Measurements from ENCODE around the gene PRAMEF5. TPM values are rescaled to one million over a fixed set of nuclear protein-coding genes. Genes with fewer than 3 reads are reported as not detected.

Gene PRAMEF5
- total RNA-seq: not detected in 2 replicates

DNA sequence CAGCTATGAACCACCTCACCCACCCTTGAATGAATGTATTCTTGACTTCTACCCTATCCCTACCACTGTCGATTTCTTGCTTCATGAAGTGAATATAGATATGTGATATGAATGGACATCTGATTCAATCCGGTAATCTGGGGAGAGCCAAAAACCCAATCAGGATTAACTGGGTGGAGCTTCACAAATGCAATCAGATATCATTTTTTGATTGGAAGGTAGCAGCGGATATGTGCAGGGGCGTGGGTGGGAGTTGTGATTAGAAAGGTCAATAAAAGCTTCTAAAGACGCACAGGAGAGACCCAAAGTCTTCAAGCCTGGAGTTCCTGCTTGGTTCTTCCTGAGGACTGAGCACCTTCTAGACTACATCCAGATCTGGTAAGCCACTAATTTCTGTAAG, at the start of gene PRAMEF5:
PRAMEF5 (plus strand) TSS at position 301 of the 400 bp plus-strand sequence. CDS start 5,071 bp downstream, outside the sequence.

GRCh38 chr1:13225675-13226204, 28.3 kb upstream of the PRAMEF5 start, which contains the start of gene PRAMEF18:
PRAMEF18 (minus strand) TSS chr1:13226154; CDS start chr1:13226106, 48 bp downstream.

DNA sequence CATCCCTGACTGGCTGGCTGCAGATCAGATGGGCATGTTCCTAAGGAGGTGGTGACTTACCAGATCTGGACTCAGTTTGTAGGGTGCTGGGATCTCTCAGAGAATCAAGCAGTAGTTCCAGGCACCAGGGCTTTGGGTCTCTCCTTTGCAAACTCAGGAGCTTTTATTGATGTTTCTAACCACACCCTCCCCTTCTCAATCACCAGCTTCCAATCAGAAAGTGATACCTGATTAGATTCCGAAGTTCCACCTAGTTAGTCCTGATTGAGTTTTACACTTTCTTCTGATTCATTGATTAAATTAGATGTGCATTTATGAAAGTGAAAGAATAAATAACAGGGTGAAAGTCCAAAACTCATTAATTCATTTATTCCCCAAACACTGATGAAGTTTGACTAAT, 31.0 kb downstream of the PRAMEF5 start, which contains the start of gene PRAMEF8:
PRAMEF8 (minus strand) TSS at position 101 of the 400 bp plus-strand sequence. CDS start 1,046 bp downstream, outside the sequence.

DNA sequence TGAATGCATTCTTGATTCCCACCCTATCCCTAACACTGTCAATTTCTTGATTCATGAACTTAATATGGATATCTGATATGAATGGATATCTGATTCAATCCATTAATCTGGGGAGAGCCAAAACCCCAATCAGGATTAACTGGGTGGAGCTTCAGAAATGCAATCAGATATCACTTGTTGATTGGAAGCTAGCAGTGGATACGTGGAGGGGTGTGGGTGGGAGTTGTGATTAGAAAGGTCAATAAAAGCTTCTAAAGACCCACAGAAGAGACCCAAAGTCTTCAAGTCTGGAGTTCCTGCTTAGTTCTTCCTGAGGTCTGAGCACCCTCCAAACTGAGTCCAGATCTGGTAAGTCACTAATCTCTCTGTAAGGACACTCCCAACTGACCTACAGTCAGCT, 49.2 kb downstream of the PRAMEF5 start, which contains the start of gene PRAMEF33:
PRAMEF33 (plus strand) TSS at position 301 of the 400 bp plus-strand sequence. CDS start 2,416 bp downstream, outside the sequence.

Other genes starting within 250 kb of the PRAMEF5 start
- not detected in 2 replicates for gene PRAMEF27, start 197.6 kb upstream of the PRAMEF5 start, total RNA-seq
- not detected in 2 replicates for gene HNRNPCL3, start 193.4 kb upstream of the PRAMEF5 start, total RNA-seq
- gene PRAMEF25, start 183.4 kb upstream of the PRAMEF5 start, total RNA-seq: not detected in 2 replicates
- gene HNRNPCL2, start 137.3 kb upstream of the PRAMEF5 start, total RNA-seq: not detected in 2 replicates
- gene PRAMEF26, start 98.2 kb upstream of the PRAMEF5 start, total RNA-seq: not detected in 2 replicates
- gene HNRNPCL4, start 88.6 kb upstream of the PRAMEF5 start, total RNA-seq: not detected in 2 replicates
- gene PRAMEF9, start 82.3 kb upstream of the PRAMEF5 start, total RNA-seq: not detected in 2 replicates
- not detected in 2 replicates for gene PRAMEF13, start 52.8 kb upstream of the PRAMEF5 start, total RNA-seq
- gene PRAMEF18, start 28.0 kb upstream of the PRAMEF5 start, total RNA-seq: not detected in 2 replicates
- gene PRAMEF8, start 30.9 kb downstream of the PRAMEF5 start, total RNA-seq: not detected in 2 replicates
- not detected in 2 replicates for gene PRAMEF33, start 49.3 kb downstream of the PRAMEF5 start, total RNA-seq
- not detected in 2 replicates for gene PRAMEF15, start 61.4 kb downstream of the PRAMEF5 start, total RNA-seq
- not detected in 2 replicates for gene PRAMEF14, start 92.9 kb downstream of the PRAMEF5 start, total RNA-seq
- gene PRAMEF19, start 117.7 kb downstream of the PRAMEF5 start, total RNA-seq: not detected in 2 replicates
- gene PRAMEF17, start 135.4 kb downstream of the PRAMEF5 start, total RNA-seq: not detected in 2 replicates
- gene PRAMEF20, start 156.3 kb downstream of the PRAMEF5 start, total RNA-seq: not detected in 2 replicates

Measured in smooth muscle cell of bladder (primary cell).